Stimulated activated CD8-positive, alpha-beta memory T cell treated with anti-CD3 and anti-CD28 coated beads, Interleukin-7, amount 100 ng/mL, for 4 hours (primary cell): ENCODE measurements around the gene PTBP1.
"Not testable (repeated sequence)": the region's sequence is repeated elsewhere in the genome, so short reads cannot be mapped to it uniquely, and the experiment has no call there.

Experiments
- DNase-seq, 2 donors: peaks; one replicate each; pipeline ENCODE4 v3.0.0-alpha.2; 2020; ENCODE audit warnings: low read depth in 2 of 2

Gene PTBP1

GRCh38 chr19:810077-810855, 13.0 kb downstream of the PTBP1 start:
- no peak for DNase-seq

GRCh38 chr19:810883-811489, 13.7 kb downstream of the PTBP1 start:
- DNase-seq: no peak

GRCh38 chr19:811506-812048, 14.3 kb downstream of the PTBP1 start:
- DNase-seq: no peak

GRCh38 chr19:812049-812746, 14.9 kb downstream of the PTBP1 start:
- no peak for DNase-seq

DNA sequence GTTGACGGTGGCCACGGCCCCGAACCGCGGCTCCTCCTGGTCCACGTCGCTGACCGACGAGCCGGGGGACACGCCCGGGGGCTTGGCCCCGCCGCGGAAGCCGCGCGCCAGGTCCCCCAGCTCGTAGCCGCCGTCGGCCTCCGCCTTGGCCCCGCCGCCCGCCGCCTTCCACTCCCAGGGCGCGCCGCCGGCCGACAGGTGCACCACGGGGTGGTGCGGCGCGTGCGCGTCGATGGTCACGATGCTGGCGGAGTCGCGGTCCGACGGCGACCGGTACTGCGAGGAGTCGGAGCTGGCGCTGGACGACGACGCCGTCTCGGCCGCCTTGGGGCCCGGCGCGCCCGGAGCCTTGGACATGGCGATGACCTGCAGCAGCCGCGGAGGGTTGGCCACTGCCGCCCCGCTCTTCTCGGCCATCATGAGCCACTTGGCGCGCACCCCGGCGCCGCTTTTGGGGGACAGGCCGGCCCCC, 15.5 kb downstream of the PTBP1 start:
- DNase-seq: no peak

DNA sequence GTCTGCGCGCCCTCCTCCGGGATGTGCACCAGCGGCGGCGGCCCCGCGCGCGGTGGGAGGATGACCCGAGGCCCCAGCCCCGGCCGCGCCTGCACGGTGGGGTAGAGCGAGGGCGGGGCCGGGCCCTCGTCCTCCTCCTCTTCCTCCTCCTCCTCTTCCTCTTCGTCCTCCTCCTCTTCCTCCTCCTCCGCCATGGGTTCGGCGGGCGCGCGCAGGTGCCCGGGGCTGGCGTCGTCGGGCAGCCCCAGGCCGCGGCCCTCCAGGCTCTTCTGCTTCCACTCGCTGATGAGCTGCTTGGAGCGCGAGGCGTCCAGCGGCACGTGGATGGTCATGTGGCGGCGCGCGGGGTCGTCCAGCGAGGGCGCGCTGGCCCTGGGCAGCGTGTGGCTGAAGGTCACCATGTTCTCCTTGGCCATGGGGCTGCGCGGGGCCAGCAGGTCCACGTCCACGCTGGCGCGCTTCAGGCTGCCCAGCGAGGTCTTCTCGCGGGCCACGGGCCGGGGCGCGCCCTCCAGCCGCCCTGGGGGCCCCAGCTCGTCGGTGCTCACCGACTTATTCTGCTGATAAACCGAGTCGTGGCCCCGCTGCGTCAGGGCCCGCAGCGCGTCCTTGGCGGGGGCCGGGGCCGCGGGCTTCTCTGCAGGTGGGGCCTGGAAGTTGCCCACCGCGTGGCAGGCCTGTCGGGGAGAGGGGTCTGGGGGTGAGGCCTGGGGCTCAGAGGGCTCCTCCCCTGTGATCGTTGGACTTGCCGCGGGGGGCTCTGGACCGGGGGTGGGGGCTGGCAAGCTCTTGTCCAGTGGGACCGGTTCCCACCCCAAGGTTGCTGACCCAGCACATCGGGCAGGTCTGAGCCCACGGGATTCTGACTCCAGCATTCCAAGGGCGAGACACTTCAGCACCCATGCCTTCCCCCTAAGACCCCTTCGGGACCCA, 16.2 kb downstream of the PTBP1 start:
- DNase-seq: no peak

DNA sequence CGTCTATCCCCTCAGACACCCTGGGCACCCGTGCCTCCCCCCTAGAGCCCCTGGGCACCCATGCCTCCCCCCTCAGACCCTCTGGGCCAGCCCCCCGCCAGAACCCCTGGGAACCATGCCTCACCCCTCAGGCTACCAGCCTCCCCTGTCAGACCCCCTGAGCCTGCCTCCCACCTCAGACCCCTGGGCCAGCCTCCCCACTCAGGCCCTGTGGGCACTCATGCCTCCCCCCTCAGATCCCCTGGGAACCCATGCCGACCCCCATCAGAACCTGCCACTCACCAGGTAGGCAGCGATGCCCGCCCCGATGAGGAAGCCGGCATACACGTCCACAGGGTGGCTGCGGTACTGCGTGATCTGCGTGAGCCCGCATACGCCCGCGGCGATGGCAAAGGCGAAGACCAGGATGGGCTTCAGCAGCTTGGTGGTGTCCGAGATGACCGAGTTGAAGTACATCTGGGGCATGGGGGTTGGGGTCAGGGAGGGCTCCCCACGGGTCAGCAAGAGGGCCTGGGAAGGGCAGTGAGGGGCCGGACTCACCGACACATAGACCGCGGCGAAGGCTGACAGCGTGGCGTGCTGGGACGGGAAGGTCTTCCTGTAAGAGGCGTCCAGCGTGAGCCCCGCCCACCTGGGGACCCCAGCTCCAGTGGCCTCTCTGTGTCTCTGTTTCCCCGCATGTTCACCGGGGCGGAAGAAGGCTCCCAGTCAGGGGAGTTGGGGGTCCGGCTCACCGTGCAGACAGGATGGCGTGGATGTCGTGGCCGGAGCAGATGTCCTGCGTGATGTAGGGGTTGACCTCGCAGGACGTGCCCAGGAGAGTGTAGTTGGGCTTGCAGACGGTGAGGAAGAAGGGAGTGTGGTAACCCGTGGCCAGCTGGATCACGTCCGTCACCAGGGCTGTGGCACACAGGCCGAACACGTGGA, 17.2 kb downstream of the PTBP1 start:
- no peak for DNase-seq

- no peak for DNase-seq
Observed at GRCh38 chr19:815079-815774, 18.0 kb downstream of the PTBP1 start.

DNA sequence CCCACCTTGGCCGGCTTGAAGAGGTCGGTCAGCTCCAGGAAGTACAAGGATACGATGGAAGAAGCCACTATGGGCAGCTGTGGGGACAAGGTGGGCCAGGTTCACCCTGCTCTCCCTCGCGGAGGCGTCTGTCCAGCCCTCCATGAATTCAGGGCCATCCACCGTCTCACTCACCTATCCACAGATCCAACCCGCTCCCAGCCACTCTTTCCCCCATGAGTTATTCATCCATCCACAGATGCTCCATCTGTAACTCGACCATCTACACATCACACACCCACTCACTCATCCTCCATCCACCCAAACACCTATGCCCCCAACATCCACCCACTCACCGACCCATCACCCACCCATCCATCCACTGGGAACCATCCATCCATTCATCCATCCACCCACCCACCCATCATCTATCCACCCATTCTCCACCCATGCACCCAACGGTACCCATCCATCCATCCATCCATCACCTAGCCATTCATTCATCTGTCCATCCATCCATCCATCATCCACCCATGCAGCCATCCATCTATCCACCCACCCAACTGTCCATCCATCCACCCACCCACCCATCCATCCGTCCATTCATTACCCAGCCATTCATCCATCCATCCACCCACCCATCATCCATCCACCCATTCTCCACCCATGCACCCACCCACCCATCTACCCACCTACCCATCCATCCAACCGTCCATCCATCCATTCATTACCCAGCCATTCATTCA, 18.7 kb downstream of the PTBP1 start:
- DNase-seq: no peak

DNA sequence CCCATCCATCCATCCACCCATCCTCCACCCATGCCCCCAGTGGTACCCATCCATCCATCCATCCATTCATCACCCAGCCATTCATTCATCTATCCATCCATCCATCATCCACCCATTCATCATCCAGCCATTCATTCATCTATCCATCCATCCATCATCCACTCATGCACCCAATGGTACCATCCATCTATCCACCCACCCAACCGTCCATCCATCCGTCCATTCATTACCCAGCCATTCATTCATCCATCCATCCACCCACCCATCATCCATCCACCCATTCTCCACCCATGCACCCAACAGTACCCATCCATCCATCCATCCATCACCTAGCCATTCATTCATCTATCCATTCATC, 19.2 kb downstream of the PTBP1 start:
- DNase-seq: no peak

DNA sequence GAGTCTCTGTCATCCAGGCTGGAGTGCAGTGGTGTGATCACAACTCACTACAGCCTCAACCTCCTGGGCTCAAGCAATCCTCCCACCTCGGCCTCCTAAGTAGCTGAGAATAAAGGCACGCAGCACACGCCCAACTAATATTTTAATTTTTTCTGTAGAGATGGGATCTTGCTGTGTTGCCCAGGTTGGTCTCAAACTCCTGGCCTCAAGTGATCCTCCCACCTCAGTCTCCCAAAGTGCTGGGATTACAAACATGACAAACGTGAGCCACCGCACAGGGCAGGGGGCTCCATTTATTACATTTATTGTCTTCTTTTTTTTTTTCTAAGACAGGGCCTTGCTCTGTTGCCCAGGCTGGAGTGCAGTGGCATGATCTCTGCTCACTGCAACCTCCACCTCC, 23.0 kb downstream of the PTBP1 start:
- DNase-seq: not testable (repeated sequence)

DNA sequence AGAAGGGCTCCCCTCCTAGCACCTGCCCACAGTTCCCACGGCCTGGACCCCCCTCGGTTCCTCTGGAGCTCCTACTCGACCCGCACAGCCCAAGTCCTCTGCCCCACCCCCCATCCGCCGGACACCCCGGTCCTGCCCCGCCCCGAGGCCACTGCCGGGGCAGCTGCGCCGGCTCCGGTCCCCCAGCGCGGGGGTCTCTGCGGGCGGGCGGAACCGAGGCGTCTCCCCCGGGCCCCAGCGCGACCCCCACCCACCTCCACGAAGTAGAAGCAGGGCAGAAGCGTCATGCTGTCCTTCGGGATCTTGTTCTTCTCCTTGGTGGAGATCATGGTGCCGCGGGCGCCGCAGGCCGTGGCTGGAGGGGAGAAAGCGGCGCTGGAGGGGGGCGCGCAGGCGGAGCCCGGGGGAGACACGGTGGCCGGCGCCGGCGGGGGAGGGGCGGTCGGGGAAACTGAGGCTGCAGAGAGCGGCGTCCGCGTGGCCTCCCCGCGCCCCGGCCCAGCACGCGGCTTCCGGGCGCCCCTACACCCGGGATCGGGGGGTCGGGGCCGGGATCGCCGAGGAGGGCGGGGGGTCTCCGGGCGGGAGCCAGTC, 24.1 kb downstream of the PTBP1 start:
- DNase-seq: no peak

DNA sequence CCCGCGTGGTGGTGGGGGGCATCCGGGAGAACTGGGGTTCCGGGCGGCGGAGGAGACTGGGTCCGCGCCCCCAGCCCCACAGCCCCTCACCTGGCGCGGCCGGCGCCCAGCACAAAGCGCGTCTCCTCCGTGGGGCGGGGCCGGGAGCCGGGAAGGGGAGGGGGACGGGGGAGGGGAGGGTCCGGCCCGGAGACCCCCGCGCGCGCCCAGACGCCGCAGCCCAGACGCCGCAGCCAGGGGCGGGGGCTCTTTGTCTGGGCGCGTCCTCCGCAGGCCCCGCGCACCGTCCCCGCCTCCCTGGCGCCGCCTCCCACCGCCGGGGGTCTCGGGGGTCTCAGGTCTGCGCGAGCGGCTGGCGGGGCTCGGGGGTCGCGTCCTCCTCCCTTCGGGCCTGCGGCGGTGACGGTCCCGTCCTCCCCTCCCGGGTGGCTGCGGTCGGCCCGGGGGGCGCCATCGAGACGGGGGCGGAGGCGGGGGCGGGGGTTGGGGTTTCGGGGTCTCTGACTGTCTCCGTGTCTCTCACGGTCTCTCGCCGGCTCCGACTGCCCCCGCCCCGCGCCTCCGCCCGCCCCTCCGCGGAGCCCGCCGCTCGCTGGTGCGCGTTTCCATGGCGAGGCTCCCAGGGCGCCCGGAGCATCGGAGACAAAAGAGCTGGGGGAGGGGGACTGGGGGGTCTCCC, 24.7 kb downstream of the PTBP1 start, which contains the start of gene PLPPR3:
Gene PLPPR3 (minus strand): TSS at position 131 of the 679 bp plus-strand sequence. CDS start 396 bp downstream, outside the sequence.
- no peak for DNase-seq

DNA sequence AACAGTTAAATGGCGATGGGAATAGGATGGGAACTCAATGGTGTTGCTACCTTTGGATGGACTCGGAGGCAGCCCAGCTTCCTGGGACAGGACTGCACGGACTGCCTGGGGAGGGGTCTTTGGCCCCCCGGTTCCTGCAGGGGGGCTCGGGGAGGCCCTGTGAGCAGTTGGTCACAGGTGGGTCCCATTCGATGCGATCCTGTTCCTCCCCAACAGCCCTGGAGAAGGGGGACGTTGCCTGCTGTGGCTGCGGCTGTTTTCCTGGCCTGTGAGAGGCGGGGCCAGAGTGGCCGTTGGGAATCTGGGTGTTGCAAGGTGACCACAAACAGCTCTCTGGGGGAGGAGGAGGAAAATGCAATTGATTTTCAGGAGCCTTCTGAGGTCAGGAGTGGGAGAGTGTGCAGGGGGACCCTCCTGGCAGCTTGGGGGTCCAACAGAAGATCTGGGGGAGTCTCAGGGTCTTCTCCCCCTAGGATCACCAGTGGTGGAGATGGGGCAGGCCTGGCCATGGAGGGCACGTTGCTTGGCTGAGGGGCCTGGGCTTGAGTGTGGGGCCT, 26.4 kb downstream of the PTBP1 start:
- no peak for DNase-seq

DNA sequence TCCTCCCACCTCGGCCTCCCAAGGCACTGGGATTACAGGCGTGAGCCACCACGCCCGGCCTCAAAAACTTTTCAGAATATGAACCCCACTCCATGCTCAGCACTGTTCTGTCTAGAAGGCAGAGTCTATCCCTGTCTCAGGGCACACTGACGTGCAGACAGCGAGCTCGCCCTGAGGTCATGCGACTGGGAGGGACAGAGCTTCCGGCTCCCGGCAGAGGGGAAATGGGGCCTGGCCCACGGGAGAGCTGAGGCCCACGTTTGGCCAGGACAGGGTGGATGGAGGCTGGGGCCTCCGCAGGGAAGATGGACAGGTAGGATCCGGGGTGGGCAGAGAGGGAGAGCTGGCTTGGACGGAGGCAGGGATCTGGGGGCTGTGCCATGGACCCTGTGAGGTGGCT, 27.6 kb downstream of the PTBP1 start:
- no peak for DNase-seq

GRCh38 chr19:825897-826644, 28.8 kb downstream of the PTBP1 start:
- DNase-seq: no peak

DNA sequence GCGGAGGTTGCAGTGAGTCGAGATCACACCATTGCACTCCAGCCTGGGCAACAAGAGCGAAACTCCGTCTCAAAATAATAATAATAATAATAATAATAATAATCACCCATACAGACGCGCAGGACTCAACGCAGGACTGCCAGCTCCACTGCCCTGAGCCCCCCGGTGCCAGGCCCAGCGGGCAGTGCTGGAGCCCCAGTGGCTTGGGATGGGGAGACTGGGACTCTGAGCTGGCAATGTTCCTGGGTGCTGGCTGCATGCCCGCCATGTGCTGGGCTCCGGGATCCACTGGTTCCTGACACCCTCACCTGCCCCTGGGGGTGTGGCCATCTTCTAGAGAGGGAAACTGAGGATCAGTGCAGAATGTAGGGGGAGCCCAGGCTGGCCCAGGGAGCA, 30.1 kb downstream of the PTBP1 start:
- no peak for DNase-seq
